Inferior parietal cortex (tissue), 1 donor: ENCODE measurements around the gene HCFC1R1.
"Not testable (repeated sequence)": the region's sequence is repeated elsewhere in the genome, so short reads cannot be mapped to it uniquely, and the experiment has no call there.

Experiments used
- DNase-seq: peaks from one replicate; pipeline ENCODE4 v3.0.0-alpha.2; 2016; ENCODE audit errors: extremely low spot score

The HCFC1R1 gene

GRCh38 chr16:3023669-3024478 is at the start of gene HCFC1R1, which contains the start of gene THOC6:
TSS of gene HCFC1R1 (minus strand) at chr16:3023942. CDS start at chr16:3023941, 1 bp downstream.
TSS of gene THOC6 (plus strand) at chr16:3024035. CDS start at chr16:3024327, 292 bp downstream.
- DNase-seq, result peak; percentile 98

DNA sequence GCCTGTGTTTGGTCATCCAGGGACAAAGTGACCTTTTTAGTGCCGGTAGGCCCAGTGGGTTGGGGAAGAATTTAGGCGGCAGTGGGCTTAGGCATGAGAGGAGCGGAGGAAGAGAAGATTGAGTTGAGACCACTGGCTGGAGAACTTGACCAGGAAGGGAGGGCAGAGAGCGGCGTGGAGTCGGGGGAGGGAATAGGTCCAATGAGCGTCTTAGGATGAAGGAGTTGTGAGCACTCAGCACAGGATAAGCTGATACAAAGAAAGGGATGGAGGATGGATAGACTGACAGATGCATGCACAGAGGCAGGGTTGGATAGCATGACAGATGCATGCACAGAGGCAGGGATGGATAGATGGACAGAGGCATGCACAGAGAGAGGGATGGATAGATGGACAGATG is 49.7 kb upstream of the HCFC1R1 start:
- no peak for DNase-seq

- not testable (repeated sequence) for DNase-seq
These were observed 49.0 kb upstream of the HCFC1R1 start for GRCh38 chr16:3072576-3073263.

DNA sequence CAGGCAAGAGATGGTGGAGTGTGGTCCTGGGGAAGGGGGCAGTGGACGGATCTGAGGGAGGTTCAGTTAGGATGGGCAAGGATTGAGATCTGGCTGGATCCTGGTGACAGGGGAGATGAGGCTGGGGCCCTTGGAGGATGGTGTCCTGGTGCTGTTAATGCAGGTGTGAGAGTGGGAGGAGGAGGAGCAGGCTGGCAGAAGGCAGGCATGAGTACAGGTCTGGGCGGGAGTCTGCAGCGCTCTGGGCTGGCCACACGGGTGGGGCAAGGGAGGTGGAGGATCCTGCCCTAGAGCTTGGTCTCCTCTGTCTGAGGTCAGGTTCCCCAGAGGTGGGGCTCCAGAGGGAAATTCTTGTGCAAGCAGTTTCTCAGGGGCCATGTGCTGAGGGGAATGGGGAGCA is 48.4 kb upstream of the HCFC1R1 start:
- not testable (repeated sequence) for DNase-seq

DNA sequence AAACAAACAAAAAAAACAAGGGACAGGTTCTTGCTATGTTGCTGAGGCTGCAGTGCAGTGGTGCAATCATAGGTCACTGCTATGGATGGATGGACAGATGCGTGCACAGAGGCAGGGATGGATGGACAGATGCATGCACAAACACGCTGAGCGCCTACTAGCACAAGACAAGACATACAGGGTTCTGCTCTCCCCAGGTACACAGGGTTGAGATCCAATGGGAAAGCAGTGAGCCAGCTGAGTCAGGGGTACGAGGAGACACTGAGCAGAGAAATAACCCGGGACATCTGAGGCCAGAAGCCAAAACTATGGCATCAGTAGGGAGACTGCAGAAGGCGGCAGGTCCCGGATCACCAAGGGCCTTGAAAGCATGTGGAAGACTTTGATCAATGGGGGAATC is 47.9 kb upstream of the HCFC1R1 start:
- no peak for DNase-seq

DNA sequence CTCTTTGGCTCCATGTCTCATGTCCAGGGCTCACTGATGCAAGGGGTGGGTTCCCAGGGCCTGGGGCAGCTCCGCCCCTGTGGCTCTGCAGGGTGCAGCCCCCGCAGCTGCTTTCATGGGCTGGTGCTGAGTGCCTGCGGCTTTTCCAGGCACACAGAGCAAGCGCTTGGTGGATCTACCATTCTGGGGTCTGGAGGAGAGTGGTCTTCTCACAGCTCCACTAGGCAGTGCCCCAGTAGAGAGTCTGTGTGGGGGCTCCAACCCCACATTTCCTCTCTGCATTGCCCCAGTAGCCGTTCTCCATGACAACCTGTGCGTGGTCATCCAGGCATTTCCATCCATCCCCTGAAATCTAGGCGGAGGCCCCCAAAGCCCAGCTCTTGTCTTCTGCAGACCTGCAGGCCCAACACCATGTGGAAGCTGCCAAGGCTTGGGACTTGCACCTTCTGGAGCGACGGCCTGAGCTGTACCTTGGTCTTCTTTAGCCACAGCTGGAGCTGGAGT is 46.9 kb upstream of the HCFC1R1 start:
- no peak for DNase-seq

GRCh38 chr16:3069146-3069545 is 45.4 kb upstream of the HCFC1R1 start:
- DNase-seq, result not testable (repeated sequence)

- DNase-seq, result no peak
These were observed 44.7 kb upstream of the HCFC1R1 start for GRCh38 chr16:3068487-3068886.

- no peak for DNase-seq
These were observed 42.7 kb upstream of the HCFC1R1 start for GRCh38 chr16:3066440-3066748.

DNA sequence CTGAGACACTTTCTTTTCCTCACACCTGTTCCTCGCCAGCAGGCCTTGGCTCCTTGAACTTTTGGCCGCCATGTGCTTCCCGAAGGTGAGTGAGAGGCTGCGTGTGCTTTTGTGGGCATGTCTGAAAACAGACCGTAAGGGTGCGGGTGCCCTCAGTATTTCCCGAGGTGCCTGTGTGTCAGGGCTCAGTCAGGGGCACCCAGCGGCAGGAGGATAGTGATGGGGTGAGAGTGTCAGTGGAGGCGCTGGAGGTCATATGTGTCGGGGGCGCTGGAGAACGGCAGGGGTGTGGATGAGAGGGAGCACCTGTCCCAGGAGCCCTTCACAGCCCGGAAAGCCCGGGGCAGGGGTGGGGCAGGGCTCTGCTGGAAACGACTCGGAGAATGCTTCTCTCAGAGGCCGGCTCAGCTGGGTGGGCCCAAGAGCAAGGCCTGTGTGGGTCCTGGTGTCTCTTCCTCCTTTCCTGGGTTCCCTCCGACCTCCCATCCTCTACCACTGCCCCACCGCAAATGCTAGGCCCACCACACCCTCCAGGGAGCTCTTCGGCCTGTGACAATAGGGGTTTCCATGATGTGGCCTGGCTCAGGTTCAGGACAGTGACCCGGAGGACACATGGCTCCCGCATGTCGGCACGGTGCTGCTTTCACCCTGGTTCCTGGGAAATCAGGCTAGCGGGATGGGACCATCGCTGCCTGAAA is 42.1 kb upstream of the HCFC1R1 start:
- no peak for DNase-seq

DNA sequence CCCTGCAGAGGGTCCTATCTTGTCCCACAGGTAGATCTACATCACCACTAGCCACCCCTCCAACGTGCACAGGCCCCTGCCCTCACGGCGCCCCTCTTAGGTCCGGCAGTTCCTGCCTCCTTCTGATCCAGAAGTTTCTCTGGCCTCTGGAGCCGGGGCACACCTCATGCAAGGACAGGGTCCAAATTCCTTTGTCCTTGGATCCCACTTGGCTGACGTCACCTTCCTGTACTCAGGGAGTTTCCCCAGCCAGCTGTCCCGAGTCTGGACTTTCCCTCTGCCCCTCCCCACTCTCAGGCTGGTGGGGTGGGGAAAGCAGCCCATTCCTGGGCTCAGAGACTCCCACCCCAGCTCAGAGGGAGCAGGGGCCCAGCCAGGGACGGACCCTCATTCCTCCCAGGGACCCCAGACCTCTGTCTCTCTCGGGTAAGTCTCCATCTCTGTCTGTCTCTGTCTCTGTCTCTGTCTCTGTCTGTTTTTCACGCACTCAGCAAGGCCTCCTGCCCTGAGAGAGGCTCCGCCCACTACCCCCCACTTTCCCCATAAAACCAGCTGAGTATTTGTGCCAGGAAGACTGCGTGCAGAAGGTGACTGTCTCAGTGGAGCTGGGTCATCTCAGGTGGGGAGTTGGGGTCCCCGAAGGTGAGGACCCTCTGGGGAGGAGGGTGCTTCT is 41.5 kb upstream of the HCFC1R1 start, which contains the start of gene IL32:
TSS of gene IL32 (plus strand) at position 572 of the 673 bp plus-strand sequence. CDS start 172 bp downstream, outside the sequence.
- DNase-seq, result no peak

GRCh38 chr16:3063625-3064386 is 40.1 kb upstream of the HCFC1R1 start:
- no peak for DNase-seq

DNA sequence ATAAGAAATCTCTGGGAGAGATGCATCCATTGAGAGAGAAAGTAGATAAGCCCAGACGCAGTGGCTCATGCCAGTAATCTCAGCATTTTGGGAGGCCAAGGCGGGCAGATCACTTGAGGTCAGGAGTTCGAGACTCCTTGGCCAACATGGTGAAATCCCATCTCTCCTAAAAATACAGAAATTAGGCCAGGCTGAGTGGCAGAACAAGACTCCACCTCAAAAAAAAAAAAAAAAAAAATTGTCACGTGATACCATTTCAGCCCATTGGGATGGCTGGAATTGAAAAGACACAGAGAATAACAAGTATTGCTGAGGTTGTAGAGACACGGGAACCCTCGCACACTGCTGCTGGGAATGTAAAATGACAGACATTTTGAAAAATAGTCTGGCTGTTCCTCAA is 38.8 kb upstream of the HCFC1R1 start:
- no peak for DNase-seq

GRCh38 chr16:3060339-3061127 is 36.8 kb upstream of the HCFC1R1 start:
- DNase-seq, result no peak

- no peak for DNase-seq
These were observed 36.0 kb upstream of the HCFC1R1 start for GRCh38 chr16:3059723-3060242.

GRCh38 chr16:3059041-3059722 is 35.4 kb upstream of the HCFC1R1 start:
- DNase-seq, result peak; percentile 87

DNA sequence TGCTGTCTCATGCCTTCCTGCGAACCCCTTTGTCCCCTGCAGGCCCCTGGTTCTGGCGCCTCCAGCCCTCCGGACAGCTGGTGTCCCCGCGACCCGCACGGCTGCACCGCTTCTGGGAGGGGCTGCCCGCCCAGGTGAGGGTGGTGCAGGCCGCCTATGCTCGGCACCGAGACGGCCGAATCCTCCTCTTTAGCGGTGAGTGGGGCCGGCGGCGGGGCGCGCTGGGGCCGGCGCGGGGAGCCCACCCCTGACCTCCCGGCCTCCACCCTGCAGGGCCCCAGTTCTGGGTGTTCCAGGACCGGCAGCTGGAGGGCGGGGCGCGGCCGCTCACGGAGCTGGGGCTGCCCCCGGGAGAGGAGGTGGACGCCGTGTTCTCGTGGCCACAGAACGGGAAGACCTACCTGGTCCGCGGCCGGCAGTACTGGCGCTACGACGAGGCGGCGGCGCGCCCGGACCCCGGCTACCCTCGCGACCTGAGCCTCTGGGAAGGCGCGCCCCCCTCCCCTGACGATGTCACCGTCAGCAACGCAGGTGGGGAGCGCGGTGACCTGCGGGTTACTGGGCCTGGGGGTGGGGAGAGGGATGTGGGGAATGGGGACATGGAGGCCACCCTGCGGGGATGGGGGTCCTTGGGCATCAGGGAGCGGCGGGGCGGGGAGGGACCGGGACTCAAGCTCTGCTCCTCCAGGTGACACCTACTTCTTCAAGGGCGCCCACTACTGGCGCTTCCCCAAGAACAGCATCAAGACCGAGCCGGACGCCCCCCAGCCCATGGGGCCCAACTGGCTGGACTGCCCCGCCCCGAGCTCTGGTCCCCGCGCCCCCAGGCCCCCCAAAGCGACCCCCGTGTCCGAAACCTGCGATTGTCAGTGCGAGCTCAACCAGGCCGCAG is 34.6 kb upstream of the HCFC1R1 start:
- peak; percentile 8 for DNase-seq
